Caco-2 (cell line): ENCODE measurements around the gene TPRG1L. TPM values are rescaled to one million over a fixed set of nuclear protein-coding genes. Genes with fewer than 3 reads are reported as not detected.

Experiments
- BruUV-seq: library from RNA; stranded (reverse); fragments of 400-500 nt; replicated peaks from 2 replicates; lab custom pipeline; 2021; lab: Mats Ljungman, UMichigan
- CTCF ChIA-PET: fragments of 300-600 bp; sonication (Branson Sonifier 250); formaldehyde crosslinking; loops from one replicate; lab custom pipeline; 2022; ENCODE audit warnings: antibody characterized with exemption; lab: Charles Lee
- POLR2A ChIA-PET: fragments of 300-600 bp; sonication (Branson Sonifier 250); formaldehyde crosslinking; loops from one replicate; lab custom pipeline; 2022; ENCODE audit warnings: antibody characterized with exemption; lab: Charles Lee
- DNase-seq, 2 experiments: peaks; one replicate each; pipeline versions ENCODE4 v3.0.0 to v3.0.0-alpha.2; 2020 to 2022
- H3K27me3 ChIP-seq: replicated peaks from 2 replicates; pipeline ENCODE4 v1.6.0; 2011; ENCODE audit warnings: low read length; ENCODE audit not compliant: control insufficient read depth, insufficient read depth
- H3K36me3 ChIP-seq: 2 replicates; pipeline ENCODE4 v1.5.1; 2011; ENCODE audit warnings: low read length; ENCODE audit not compliant: control insufficient read depth, insufficient read depth
- H3K4me1 ChIP-seq: fragments of 250-450 bp; sonication (Bioruptor Pico); 2 replicates; pipeline ENCODE4 v1.5.1; 2020; ENCODE audit warnings: mild to moderate bottlenecking
- H3K4me3 ChIP-seq: 2 replicates; pipeline ENCODE4 v1.5.1; 2011; ENCODE audit warnings: low read depth, mild to moderate bottlenecking, control low read depth, low read length
- H3K9me3 ChIP-seq: fragments of 250-450 bp; sonication (Bioruptor Pico); 2 replicates; pipeline ENCODE4 v1.5.1; 2020; ENCODE audit warnings: mild to moderate bottlenecking, moderate library complexity
- H3K27ac Mint-ChIP-seq: one replicate; pipeline ENCODE4 v1.8.0; 2022; ENCODE audit warnings: mixed read lengths; ENCODE audit not compliant: unreplicated experiment
- H3K27me3 Mint-ChIP-seq: one replicate; pipeline ENCODE4 v1.8.0; 2022; ENCODE audit warnings: mixed read lengths; ENCODE audit not compliant: insufficient read depth, unreplicated experiment
- H3K36me3 Mint-ChIP-seq: one replicate; pipeline ENCODE4 v1.8.0; 2022; ENCODE audit warnings: mild to moderate bottlenecking, mixed read lengths; ENCODE audit not compliant: insufficient read depth, unreplicated experiment
- H3K4me1 Mint-ChIP-seq: one replicate; pipeline ENCODE4 v1.8.0; 2022; ENCODE audit warnings: low read depth, mixed read lengths; ENCODE audit not compliant: unreplicated experiment
- H3K4me3 Mint-ChIP-seq: one replicate; pipeline ENCODE4 v1.8.0; 2022; ENCODE audit warnings: mild to moderate bottlenecking, moderate library complexity, mixed read lengths; ENCODE audit not compliant: unreplicated experiment
- H3K9me3 Mint-ChIP-seq: one replicate; pipeline ENCODE4 v1.8.0; 2022; ENCODE audit warnings: mixed read lengths; ENCODE audit not compliant: unreplicated experiment
- CTCF ChIP-seq, 2 experiments: fragments of 200-600 bp in 1 of 2; IDR thresholded peaks; 1 replicate in 1 of 2; 2 replicates in 1 of 2; pipeline versions ENCODE4 v1.5.1 to v1.8.0; 2011 to 2022; ENCODE audit warnings: antibody characterized with exemption in 1 of 2, control low read depth in 1 of 2, inconsistent platforms in 1 of 2, low read depth in 1 of 2, low read length in 1 of 2, mild to moderate bottlenecking in 1 of 2, moderate library complexity in 1 of 2; ENCODE audit not compliant: insufficient read depth in 1 of 2, severe bottlenecking in 1 of 2, unreplicated experiment in 1 of 2
- intact Hi-C: fragments of 100-400 bp; cut with micrococcal nuclease; formaldehyde crosslinking; loops from one replicate; pipeline ENCODE4 v1.10.0; 2022; ENCODE audit not compliant: unreplicated experiment
- total RNA-seq: library from RNA; stranded (reverse); gene quantifications from 2 replicates; pipeline ENCODE4 v1.2.3, GENCODE V29; 2022

Gene TPRG1L
- total RNA-seq, 1 experiment from 2014 or later: 43.9 TPM

GRCh38 chr1:3632716-3633343 lies 8.0 kb downstream of the TPRG1L start:
- Mint-ChIP-seq H3K9me3 (no peaks in the 10 kb centered on the region), H3K36me3 (peaks cover 18% of the 10 kb centered on the region), H3K27me3 (no peaks in the 10 kb centered on the region), H3K27ac (no peak overlapping the region), H3K4me3 (no peak overlapping the region), H3K4me1 (no peaks in the 10 kb centered on the region)
- H3K4me1 ChIP-seq: no peaks in the 10 kb centered on the region
- H3K9me3 ChIP-seq: no peaks in the 10 kb centered on the region
- intact Hi-C loops: no loop called here
- BruUV-seq: no TSS peak
- POLR2A ChIA-PET: no interaction called here
- DNase-seq: no peak
- no peaks in the 10 kb centered on the region for H3K27me3 ChIP-seq
- H3K4me3 ChIP-seq: no peak overlapping the region
- CTCF ChIA-PET: no interaction called here
- H3K36me3 ChIP-seq: peaks cover 2% of the 10 kb centered on the region
- no peak for TF ChIP-seq CTCF (IDR thresholded peaks at IDR 0.05; ENCODE audit: insufficient read depth in 1 of 2, low read depth in 1 of 2, low read length in 1 of 2, severe bottlenecking in 1 of 2, unreplicated experiment in 1 of 2)

GRCh38 chr1:3633344-3634058 lies 8.7 kb downstream of the TPRG1L start:
- H3K4me3 Mint-ChIP-seq: no peak overlapping the region
- no peak overlapping the region for H3K4me3 ChIP-seq
- ChIA-PET CTCF (no interaction called here), POLR2A (no interaction called here)
- H3K4me1 ChIP-seq: no peaks in the 10 kb centered on the region
- intact Hi-C loops: no loop called here
- no peaks in the 10 kb centered on the region; the same call in 1 of the 2 replicates for H3K36me3 ChIP-seq
- no peaks in the 10 kb centered on the region for H3K9me3 ChIP-seq
- BruUV-seq: no TSS peak
- no peak overlapping the region for H3K27ac Mint-ChIP-seq
- no peaks in the 10 kb centered on the region for H3K9me3 Mint-ChIP-seq
- no peaks in the 10 kb centered on the region for H3K4me1 Mint-ChIP-seq
- no peaks in the 10 kb centered on the region for H3K27me3 ChIP-seq
- no peak for DNase-seq
- no peaks in the 10 kb centered on the region for H3K27me3 Mint-ChIP-seq
- no peak for TF ChIP-seq CTCF (IDR thresholded peaks at IDR 0.05; ENCODE audit: insufficient read depth in 1 of 2, low read depth in 1 of 2, low read length in 1 of 2, severe bottlenecking in 1 of 2, unreplicated experiment in 1 of 2)
- peaks cover 11% of the 10 kb centered on the region for H3K36me3 Mint-ChIP-seq

- H3K4me3 Mint-ChIP-seq: no peak overlapping the region
- H3K36me3 Mint-ChIP-seq: peaks cover 6% of the 10 kb centered on the region
- no peaks in the 10 kb centered on the region for H3K27me3 ChIP-seq
- no TSS peak for BruUV-seq
- H3K4me3 ChIP-seq: no peak overlapping the region
- no peak for DNase-seq
- CTCF ChIA-PET: no interaction called here
- H3K4me1 ChIP-seq: no peaks in the 10 kb centered on the region
- H3K27ac Mint-ChIP-seq: no peak overlapping the region
- no peaks in the 10 kb centered on the region for H3K27me3 Mint-ChIP-seq
- no peaks in the 10 kb centered on the region for H3K9me3 ChIP-seq
- TF ChIP-seq CTCF (IDR thresholded peaks at IDR 0.05; ENCODE audit: insufficient read depth in 1 of 2, low read depth in 1 of 2, low read length in 1 of 2, severe bottlenecking in 1 of 2, unreplicated experiment in 1 of 2): no peak
- no peaks in the 10 kb centered on the region; the same call in 1 of the 2 replicates for H3K36me3 ChIP-seq
- POLR2A ChIA-PET: no interaction called here
- no peaks in the 10 kb centered on the region for H3K9me3 Mint-ChIP-seq
- intact Hi-C loops: no loop called here
- H3K4me1 Mint-ChIP-seq: no peaks in the 10 kb centered on the region
These were observed 9.4 kb downstream of the TPRG1L start for GRCh38 chr1:3634059-3634800.
